Astrocyte of the cerebellum (primary cell): Measurements from ENCODE around the gene CHRNA1.

Source experiments
- DNase-seq: peaks from one replicate; pipeline ENCODE4 v3.0.0-alpha.2; 2011; ENCODE audit warnings: low read depth
- H3K4me3 ChIP-seq: 2 replicates; pipeline ENCODE4 v1.5.1; 2011; ENCODE audit warnings: mild to moderate bottlenecking, low read depth, low read length, moderate library complexity
- CTCF ChIP-seq: IDR thresholded peaks from 2 replicates; pipeline ENCODE4 v1.5.1; 2012; ENCODE audit warnings: low read length, low read depth, moderate library complexity, mild to moderate bottlenecking; ENCODE audit errors: missing control alignments
- in situ Hi-C: cut with HindIII; loops from 2 replicates; pipeline ENCODE4 v1.10.0; 2017; ENCODE audit warnings: low sequenced_read_pairs

The CHRNA1 gene

DNA sequence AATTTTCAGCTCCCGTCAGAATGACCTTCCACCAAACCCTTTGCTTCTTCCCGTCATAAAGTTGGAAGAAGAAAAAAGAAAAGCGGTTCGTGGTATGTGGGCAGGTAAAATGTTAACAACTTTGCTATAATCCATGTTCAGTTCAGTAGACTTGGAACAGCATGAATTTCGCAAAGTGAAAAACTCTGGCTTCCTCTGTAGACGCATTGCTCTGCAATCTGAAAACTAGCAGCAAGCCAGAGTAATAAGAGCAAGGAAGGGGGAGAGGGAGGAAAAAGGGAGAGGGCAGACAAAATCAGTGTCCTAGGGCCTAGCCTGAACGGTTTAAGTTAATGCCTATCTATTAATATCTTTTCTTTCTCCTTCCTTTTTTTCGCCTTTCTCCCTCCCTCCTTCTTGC lies 26.7 kb upstream of the CHRNA1 start:
- H3K4me3 ChIP-seq: no peak overlapping the region
- in situ Hi-C loops: no loop called here
- DNase-seq: no peak
- no peak for TF ChIP-seq CTCF

GRCh38 chr2:174789001-174789400 lies 24.7 kb upstream of the CHRNA1 start:
- DNase-seq: no peak

DNA sequence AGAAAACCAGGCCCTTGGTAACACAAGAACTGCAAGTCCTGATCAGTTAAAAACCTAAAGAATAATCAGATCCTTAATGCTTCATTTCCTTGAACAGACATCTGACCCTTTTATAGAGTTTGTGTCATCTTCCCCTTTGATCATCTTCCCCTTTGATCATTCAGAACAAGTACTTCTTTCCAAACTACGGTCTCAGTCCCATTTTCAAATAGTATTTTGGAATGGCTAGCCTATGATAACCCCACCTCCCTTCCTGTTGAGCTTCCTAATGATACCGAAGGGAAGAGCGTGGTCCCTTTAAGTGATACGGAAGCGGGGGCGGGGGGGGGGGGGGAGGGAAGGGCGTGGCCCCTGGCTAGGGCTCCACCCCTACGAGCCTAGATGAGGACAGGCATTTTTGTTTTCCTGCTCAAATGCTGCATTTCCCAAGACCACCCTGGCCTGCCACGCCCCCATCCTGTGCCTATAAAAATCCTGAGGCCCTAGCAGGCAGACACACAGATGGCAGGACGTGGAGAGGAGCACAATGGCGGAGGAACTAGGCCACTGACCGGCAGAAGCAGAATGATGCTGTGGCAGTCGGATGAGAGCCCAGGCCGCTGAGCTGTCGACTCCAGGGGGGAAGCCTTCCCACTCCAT lies 24.1 kb upstream of the CHRNA1 start:
- in situ Hi-C loops: no loop called here
- no peak overlapping the region for H3K4me3 ChIP-seq
- DNase-seq: no peak
- no peak for TF ChIP-seq CTCF

More at GRCh38 chr2:174789001-174789400, 24.7 kb upstream of the CHRNA1 start:
- in situ Hi-C loops: no loop called here
- H3K4me3 ChIP-seq: no peak overlapping the region
- no peak for TF ChIP-seq CTCF

- TF ChIP-seq CTCF: no peak
- peak; percentile 99 for DNase-seq
- no peak overlapping the region for H3K4me3 ChIP-seq
- in situ Hi-C loops: no loop called here
Observed at GRCh38 chr2:174787487-174788205, 23.4 kb upstream of the CHRNA1 start.

DNA sequence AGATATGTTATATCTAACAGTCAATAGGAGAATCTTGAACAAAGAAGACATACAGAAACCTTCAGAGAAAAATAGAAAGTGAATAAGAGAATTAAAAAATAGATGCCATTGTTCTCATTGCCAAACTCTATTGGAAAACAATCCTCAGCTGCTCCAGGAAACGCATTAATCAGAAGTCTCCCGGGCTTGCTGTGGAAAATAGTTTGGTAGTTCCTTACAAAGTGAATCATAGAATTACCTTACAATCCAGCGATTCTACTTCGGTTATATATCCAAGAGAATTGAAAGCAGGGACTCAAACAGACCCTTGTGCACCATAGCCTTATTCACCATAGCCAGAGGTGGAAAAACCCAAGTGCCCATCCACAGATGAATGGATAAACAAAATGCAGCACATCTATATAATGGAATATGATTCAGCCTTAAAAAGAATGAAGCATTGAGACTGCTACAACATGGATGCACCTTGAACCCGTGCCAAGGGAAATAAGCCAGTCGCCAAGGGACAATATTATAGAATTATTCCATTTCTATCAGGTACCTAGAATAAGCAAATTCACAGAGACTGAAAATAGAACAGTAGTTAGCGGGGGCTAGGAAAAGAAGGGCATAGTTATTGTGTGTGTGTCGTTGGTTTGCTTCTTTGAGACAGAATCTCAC lies 21.9 kb upstream of the CHRNA1 start:
- no peak for TF ChIP-seq CTCF
- in situ Hi-C loops: no loop called here
- no peak overlapping the region for H3K4me3 ChIP-seq
- no peak for DNase-seq

GRCh38 chr2:174785481-174785880 lies 21.2 kb upstream of the CHRNA1 start:
- no peak for DNase-seq
- no peak for TF ChIP-seq CTCF
- H3K4me3 ChIP-seq: no peak overlapping the region
- in situ Hi-C loops: no loop called here
